Measurements from ENCODE around the gene TRAIP.

GRCh38 chr3:49794431-49794830 is 61.9 kb downstream of the TRAIP start:
- TF ChIP-seq GLI4 (tag by site-specific recombination; IDR thresholded peaks at IDR 0.05) (no peak), ZNF138 (tag by site-specific recombination; IDR thresholded peaks at IDR 0.05; ENCODE audit: borderline replicate concordance) (no peak), OVOL3 (tag by site-specific recombination; IDR thresholded peaks at IDR 0.05) (no peak), CTCF (tag by site-specific recombination; IDR thresholded peaks at IDR 0.05) (no peak), ZBTB49 (tag by site-specific recombination; IDR thresholded peaks at IDR 0.05; ENCODE audit: low read depth) (no peak), PRDM10 (tag by site-specific recombination; IDR thresholded peaks at IDR 0.05) (no peak), ZNF768 (tag by site-specific recombination; IDR thresholded peaks at IDR 0.05) (no peak), ZBTB21 (tag by site-specific recombination; IDR thresholded peaks at IDR 0.05) (no peak), ZNF645 (tag by site-specific recombination; IDR thresholded peaks at IDR 0.05) (no peak), ZBTB8A (tag by site-specific recombination; IDR thresholded peaks at IDR 0.05) (no peak), ZNF274 (IDR thresholded peaks at IDR 0.05; ENCODE audit: low read length) (no peak), ZNF274 (tag by site-specific recombination; IDR thresholded peaks at IDR 0.05; ENCODE audit: borderline replicate concordance) (no peak), ZBTB17 (tag by site-specific recombination; IDR thresholded peaks at IDR 0.05) (no peak), ZNF510 (tag by site-specific recombination; IDR thresholded peaks at IDR 0.05; ENCODE audit: insufficient replicate concordance) (no peak)
